H1 (cell line): ENCODE measurements around the gene MATN4.

Experiments
- CHD1 ChIP-seq: IDR thresholded peaks from 2 replicates; pipeline ENCODE4 v1.6.1; 2012; ENCODE audit warnings: low read depth, low read length, improper control_type of control experiment
- CREB1 ChIP-seq: IDR thresholded peaks from 2 replicates; pipeline ENCODE4 v1.6.1; 2012; ENCODE audit warnings: inconsistent platforms
- CTCF ChIP-seq, 3 experiments: IDR thresholded peaks; 1 replicate in 2 of 3; 2 replicates in 1 of 3; pipeline versions ENCODE4 v1.5.1 to v1.6.1; 2011; ENCODE audit warnings: low read length in 3 of 3, mild to moderate bottlenecking in 3 of 3, inconsistent platforms in 2 of 3, low read depth in 1 of 3, moderate library complexity in 1 of 3; ENCODE audit not compliant: insufficient read depth in 1 of 3; ENCODE audit errors: control extremely low read depth in 1 of 3
- KDM5A ChIP-seq: fragments of 200-600 bp; IDR thresholded peaks from 2 replicates; pipeline ENCODE4 v1.7.1; 2012; ENCODE audit warnings: mild to moderate bottlenecking, low read length, inconsistent platforms, mixed read lengths
- POLR2A ChIP-seq, 2 experiments: IDR thresholded peaks; 1 replicate in 1 of 2; 2 replicates in 1 of 2; pipeline ENCODE4 v1.6.1; 2011; ENCODE audit warnings: low read depth in 2 of 2, low read length in 2 of 2, mild to moderate bottlenecking in 2 of 2; ENCODE audit errors: control extremely low read depth in 1 of 2
- TBP ChIP-seq: IDR thresholded peaks from 2 replicates; pipeline ENCODE4 v1.6.1; 2011; ENCODE audit warnings: low read depth, low read length, improper control_type of control experiment

- no peak for TF ChIP-seq TBP
- no peak for TF ChIP-seq CTCF (IDR thresholded peaks at IDR 0.05; ENCODE audit: control extremely low read depth in 1 of 3, insufficient read depth in 1 of 3, low read depth in 1 of 3, low read length in 3 of 3)
- TF ChIP-seq KDM5A = no peak
- TF ChIP-seq CREB1 = no peak
- no peak for TF ChIP-seq CHD1
- TF ChIP-seq POLR2A (IDR thresholded peaks at IDR 0.05; ENCODE audit: control extremely low read depth in 1 of 2, low read depth in 2 of 2, low read length in 2 of 2) = no peak
Measured at GRCh38 chr20:45247865-45248264, 60.2 kb downstream of the MATN4 start.
